GM18907 (cell line): ENCODE data around the gene AP2B1.

Source experiments
- ATAC-seq: cut with Tn5 transposase; IDR thresholded peaks from one replicate; pipeline ENCODE4 v1.9.1; 2021; ENCODE audit warnings: mild to moderate bottlenecking, moderate library complexity; ENCODE audit not compliant: unreplicated experiment

Gene AP2B1

DNA sequence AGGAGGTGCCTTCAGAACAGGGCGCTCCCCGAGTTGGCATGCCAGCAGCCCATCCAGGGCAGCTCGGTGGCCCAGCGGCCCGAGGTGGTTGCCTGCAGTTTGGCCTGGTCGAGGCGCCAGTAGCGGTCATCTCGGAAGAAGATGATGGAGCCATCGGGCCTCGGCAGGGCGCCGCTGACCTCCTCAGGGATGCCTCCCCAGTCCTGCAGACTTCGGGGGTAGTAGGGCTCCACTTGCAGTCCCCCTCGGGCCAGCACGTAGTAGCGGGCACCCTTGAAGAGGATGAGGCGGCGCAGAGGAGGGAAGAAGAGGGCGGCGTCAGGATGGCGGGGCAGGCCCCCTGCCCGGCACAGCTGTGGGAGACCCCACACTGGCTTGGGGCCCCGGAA lies 179.4 kb downstream of the AP2B1 start:
- ATAC-seq = no peak

GRCh38 chr17:35766903-35767510 lies 179.9 kb downstream of the AP2B1 start:
- ATAC-seq = no peak

DNA sequence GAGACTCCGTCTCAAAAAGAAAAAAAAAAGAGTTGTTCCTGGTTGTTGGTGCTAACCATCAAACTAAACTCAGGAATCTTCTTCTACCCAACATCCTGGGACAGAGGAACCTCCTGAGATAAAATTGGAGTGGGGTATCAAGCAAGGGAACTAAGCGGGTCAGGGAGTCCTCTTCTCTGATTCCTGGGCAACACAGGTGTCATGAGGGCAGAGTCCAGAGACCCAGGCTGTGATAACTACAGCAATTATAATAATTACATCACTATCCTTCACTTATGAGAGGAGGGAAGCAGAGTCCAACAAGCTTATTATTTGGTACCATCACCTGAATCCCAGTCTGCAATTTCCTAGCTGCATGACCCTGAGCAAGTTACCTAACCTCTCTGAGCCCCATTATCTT lies 181.7 kb downstream of the AP2B1 start:
- no peak for ATAC-seq

- ATAC-seq = no peak
Measured at GRCh38 chr17:35769895-35770486, 182.9 kb downstream of the AP2B1 start.

GRCh38 chr17:35773129-35773528 lies 186.0 kb downstream of the AP2B1 start:
- no peak for ATAC-seq

- no peak for ATAC-seq
Measured at GRCh38 chr17:35773679-35774425, 186.7 kb downstream of the AP2B1 start.

- no peak for ATAC-seq
Measured at GRCh38 chr17:35774499-35774898, 187.4 kb downstream of the AP2B1 start.

- ATAC-seq = no peak
Measured at GRCh38 chr17:35775039-35775438, 187.9 kb downstream of the AP2B1 start.

DNA sequence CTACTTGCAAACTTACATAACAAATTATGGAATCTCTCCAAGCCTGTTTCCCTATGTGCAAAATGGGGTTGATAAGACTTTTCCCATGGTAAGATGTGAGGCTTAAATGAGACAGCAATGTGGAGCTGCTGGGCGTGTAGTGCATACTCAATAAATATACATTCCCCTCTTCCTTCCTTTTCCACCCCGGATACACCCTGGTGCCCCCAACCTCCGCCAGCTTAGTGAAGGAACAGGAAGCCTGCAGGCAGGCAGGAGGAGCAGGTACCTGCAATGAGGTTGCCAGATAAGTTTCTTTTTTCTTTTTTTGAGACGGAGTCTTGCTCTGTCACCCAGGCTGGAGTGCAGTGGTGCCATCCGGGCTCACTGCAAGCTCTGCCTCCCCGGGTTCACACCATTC lies 188.5 kb downstream of the AP2B1 start:
- no peak for ATAC-seq
